Right renal pelvis (tissue), 4 donors: Measurements from ENCODE around the gene GRM7. TPM values are rescaled to one million over a fixed set of nuclear protein-coding genes. Genes with fewer than 3 reads are reported as not detected.

ENCODE experiments used
- DNase-seq, 4 donors: peaks; one replicate each; pipeline ENCODE4 v3.0.0-alpha.2; 2013; ENCODE audit warnings: low read depth in 4 of 4, low spot score in 3 of 4, missing footprints in 1 of 4
- polyA plus RNA-seq, 4 donors: library from polyadenylated mRNA; unstranded; fragments of 120-200 nt; gene quantifications; one replicate each; pipeline ENCODE4 v1.2.1, GENCODE V29; 2013; ENCODE audit not compliant: insufficient read length in 4 of 4

GRM7 gene
- polyA plus RNA-seq, 4 donors, result 1.6 to 3.2 (median 2.2) TPM

DNA sequence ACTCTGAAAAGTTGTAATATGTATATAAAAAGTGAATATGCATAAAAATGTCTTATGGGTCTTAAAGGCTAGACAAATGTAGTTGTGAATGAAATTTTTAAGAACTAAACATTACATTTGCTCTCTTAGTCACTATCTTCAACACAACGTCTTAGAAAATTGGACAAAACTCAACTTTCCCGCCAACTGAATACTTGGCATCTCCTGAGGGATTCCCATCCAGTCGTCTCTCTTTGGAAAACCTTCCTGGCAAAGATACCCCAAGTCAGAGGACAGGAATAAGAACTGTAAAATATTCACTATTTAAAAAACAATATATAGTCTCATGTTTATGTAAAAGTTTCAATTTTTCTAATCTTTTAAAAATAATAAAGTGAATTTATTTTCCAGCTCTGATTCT lies 354.8 kb downstream of the GRM7 start:
- no peak for DNase-seq

DNA sequence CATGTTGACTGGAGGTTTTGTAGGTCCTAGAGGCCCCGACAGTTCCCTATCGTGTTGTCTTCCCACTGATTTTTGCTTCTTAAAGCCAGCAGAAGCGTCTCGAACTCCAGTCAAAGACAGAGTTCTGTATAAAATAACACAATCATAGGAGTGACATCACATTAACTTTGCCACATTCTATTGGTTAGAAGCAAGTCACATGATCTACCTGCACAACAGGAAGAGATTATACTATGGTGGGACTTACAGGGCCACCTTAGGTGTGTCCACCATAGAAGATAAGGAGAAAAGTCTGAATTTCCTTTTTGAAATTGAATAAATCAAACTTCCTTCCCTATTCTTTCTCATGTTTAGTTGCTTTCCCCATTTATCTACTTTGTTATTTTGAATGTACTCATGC lies 365.5 kb downstream of the GRM7 start:
- DNase-seq, result no peak

DNA sequence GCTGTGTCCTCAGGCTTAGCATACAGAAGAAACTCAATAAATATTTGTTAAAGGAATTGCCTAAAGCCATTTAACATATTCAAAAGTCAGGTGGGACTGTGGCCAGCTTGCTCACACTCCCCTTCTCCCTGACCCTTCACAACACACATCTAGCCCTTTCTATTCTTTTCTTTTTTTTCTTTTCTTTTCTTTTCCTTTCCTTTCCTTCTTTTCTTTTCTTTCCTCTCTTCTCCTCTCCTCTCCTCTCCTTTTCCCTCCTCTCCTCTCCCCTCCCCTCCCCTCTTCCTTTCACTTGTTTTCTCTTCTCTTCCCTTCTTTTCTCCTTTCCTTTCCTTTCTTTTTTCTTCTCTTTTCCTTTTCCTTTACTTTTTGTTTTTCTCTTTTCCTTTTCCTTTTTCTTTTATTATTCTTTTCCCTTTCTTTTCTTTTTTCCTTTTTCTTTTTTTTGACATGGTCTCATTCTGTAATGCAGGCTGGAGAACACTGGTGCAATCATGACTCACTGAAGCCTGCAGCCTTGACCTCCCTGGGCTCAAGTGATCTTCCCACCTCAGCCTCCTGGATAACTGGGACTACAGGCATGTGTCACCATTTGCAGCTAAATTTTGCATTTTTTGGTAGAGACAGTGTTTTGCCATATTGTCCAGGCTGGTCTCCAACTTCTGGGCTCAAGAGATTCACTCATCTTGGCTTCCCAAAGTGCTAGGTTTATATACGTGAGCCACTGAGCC lies 377.8 kb downstream of the GRM7 start:
- DNase-seq, result no peak

GRCh38 chr3:7241584-7242302 lies 380.8 kb downstream of the GRM7 start:
- DNase-seq, result no peak

DNA sequence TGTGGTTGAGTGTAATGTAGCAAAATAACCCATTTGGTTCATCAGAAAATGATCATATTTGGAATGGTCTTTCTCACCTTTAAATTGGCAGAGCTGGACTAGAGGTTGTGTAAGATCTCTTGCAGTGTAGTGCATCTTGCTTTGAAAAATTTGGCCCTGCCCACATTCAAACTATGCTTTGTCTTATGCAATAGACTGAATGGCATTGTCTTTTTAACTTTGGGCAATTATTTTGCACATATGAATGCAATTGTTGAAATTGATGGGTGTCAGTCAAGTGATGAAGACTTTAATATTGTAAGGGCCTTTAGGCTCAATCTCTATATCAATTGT lies 381.4 kb downstream of the GRM7 start:
- DNase-seq, result no peak

DNA sequence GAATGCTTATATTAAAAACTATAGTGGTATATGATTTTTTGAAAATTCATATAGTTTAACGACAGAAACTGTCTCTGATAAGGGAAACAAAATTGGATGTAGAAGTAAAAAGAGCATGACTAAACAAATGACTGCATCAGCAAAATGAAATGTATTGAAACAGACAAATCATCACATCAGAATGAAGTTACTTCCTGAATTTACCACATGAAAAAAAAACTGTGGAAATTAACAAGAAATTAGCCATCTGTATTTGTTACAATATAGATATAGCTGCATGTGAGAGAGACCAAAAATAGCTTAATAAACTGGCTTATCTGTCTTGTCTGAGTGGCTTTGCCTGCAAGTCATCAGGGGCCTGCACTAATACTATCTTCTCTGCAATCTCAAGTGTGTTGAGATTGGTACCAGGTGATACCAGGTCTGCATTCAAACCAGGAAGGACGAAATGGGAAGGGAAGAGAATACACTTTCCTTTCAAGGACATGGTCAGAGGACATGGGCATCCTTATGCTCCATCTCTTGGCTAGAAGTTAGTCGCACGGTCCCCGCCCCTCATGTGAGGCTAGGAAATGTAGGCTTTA lies 388.7 kb downstream of the GRM7 start:
- DNase-seq, result no peak

GRCh38 chr3:7254251-7254650 lies 393.3 kb downstream of the GRM7 start:
- no peak for DNase-seq

DNA sequence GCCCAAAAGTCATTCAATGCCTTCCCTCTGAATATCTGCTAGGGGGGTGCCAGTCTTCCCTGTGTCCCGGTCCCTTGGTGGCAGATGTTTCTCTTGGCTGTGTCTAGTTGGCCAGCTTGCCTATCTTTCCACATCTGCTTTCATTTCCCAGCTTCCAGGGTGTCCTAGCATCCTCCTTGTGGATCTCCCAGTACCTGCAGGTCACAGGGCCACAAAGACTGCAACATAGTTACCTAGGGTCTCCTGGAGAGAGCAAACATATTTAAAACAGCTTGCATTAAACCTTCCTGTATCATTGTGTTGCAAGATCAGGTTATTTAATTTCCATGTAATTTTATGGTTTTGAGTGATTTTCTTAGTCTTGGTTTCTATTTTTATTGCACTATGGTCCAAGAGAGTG lies 400.1 kb downstream of the GRM7 start:
- no peak for DNase-seq

- no peak for DNase-seq
These were observed 402.7 kb downstream of the GRM7 start for GRCh38 chr3:7263347-7264195.

GRCh38 chr3:7264196-7264526 lies 403.2 kb downstream of the GRM7 start:
- no peak for DNase-seq

GRCh38 chr3:7265736-7266135 lies 404.8 kb downstream of the GRM7 start:
- no peak for DNase-seq

- no peak for DNase-seq
These were observed 405.6 kb downstream of the GRM7 start for GRCh38 chr3:7266551-7266950.

- DNase-seq, result no peak
These were observed 409.8 kb downstream of the GRM7 start for GRCh38 chr3:7270731-7271130.

GRCh38 chr3:7271631-7272030 lies 410.7 kb downstream of the GRM7 start:
- no peak for DNase-seq

DNA sequence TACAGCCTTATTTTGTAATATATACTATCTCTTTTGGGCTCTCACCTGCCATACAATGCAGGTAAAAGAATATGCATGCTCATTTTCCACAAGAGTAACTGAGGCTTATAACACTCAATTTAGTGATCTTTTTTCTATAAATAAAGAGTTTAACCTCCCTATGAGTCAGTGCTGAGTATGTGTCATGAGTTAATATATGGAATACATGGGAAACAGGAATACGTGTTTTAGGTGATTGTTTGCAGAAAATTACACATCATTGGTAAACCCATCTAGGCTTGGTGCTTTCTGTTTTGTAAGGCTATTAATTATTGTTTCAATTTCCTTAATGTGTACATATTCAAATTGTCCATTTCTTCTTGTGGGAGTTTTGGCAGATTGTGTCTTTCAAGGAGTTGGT lies 411.3 kb downstream of the GRM7 start:
- no peak for DNase-seq

DNA sequence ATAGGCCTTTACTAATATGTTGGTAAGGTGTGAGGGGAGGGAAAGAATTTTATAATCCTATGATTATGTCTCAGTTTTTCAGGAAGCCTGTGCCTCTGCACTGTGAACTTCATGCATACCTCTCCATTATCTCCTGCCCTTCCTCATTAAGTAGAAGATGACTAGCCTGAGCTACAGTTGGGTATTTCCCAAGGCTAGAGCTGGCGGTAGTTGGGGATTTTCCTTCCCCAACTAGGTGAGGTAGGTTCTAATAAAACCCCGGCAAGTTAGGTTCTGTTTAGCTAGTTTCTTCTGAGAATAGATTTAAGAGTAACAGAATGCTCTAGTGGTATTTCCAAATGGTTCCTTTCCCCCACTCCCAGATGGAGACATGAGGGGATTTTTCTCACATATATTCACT lies 414.5 kb downstream of the GRM7 start:
- DNase-seq, result no peak

GRCh38 chr3:7280318-7280717 lies 419.4 kb downstream of the GRM7 start:
- DNase-seq, result no peak

DNA sequence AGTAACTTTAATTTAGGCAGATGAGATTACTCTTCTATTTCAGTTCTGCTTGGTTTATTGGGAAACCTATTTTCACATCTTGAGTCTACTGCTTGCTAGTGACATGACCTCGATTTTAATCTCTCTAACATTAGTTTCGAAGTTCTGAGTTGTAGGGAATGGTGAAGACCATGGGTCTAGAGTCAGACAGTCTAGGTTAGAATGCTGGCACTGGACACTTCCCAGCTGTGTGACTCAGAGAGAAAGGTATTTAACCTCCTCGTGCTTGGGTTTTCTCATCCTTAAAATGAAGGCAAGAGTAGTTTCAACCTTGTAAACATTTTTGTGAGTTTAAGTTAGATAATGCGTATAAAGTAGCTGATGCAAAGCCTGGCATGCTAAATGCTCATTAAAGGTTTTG lies 422.1 kb downstream of the GRM7 start:
- DNase-seq, result no peak

GRCh38 chr3:7285505-7285904 lies 424.6 kb downstream of the GRM7 start:
- DNase-seq, result no peak

GRCh38 chr3:7288133-7288532 lies 427.2 kb downstream of the GRM7 start:
- no peak for DNase-seq

DNA sequence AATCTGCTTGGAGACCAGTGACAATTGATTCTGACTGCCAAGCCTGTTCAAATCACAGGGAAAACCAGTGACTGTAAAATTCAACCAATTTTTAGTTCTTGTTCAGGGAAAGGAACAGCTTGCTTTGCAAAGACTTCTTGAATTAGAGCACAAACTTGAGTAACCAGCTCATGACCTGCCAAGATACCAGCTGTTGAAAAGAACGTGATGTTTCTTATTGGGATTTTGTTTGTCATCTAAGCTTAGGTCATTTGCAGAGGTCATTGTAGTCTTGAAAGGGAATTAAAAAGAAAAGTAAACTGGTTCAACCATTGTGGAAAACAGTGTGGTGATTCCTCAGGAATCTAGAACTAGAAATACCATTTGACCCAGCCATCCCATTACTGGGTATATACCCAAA lies 428.2 kb downstream of the GRM7 start:
- DNase-seq, result no peak
